ENCODE results near the gene MAST3.

MAST3 gene

DNA sequence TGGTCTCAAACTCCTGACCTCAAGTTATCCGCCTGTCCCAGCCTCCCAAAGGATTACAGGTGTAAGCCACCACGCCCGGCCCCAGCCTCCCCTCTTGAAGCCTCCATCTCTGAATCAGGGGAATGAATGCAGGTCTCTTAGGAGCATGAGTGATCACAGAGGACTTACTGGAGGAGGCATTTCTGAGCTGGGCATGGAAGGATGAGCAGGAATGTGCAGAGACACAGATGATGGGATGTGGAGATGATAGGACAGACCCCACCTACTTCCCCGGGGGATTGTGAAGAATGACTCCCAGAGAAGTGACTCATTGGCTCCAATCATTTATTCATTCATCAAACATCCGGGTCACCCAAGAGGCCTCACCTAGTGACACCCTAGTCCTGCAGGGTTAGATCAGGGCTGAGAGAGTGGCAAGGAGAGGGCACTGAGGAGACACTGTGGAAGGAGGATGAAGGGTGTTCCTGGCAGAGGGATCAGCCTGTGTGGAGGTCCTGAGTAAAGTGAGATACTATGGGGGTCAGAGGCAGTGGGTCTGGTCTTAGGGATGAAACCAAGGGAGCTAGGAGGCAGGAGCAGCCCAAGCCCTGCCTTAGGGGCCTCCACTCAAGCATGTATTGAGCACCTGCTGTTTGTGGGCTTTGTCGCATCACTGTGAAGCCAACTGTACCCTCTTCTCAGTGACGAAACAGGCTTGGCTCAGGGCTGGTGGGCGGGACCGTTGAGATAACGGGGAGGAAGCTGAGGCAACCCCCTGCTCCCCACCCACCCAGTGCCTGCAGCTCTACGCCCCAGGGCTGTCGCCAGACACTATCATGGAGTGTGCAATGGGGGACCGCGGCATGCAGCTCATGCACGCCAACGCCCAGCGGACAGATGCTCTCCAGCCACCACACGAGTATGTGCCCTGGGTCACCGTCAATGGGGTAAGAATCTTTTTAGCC is 79.1 kb downstream of the MAST3 start:
- DNase-seq (ENCODE audit: low read depth in 2 of 3, low spot score in 2 of 3), result no peak

DNA sequence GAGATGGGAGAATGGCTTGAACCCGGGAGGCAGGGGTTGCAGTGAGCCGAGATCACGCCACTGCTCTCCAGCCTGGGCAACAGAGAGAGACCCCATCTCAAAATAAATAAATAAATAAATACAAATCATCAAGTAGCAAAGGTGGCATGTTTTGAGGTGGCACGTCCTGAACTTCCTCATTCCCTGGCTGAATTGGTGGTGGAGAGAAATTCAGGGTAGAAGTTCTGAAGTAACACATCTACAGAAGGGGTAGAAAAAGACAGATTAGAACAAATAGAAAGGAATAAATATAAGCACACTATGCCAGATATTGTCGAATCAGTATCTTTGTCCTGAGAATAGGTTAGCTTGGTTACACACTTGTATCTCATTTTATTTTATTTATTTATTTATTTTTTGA is 82.4 kb downstream of the MAST3 start:
- DNase-seq (ENCODE audit: low read depth in 2 of 3, low spot score in 2 of 3), result no peak

DNA sequence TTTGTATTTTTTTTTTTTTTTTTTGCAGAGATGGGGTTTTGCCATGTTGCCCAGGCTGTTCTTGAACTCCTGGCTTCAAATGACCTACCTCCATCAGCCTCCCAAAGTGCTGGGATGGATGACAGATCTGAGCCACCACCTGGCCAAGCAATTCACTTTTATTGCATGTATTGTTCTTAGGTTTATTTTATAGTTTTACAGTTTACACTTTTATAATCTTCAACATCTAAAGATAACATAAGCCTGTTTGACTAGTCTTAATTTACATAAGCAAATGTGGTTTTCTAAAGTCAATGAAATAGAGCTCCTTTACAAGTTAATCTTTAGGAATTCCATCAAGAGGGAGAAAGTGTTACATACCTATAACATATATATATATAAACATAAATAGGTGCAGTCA is 86.0 kb downstream of the MAST3 start:
- no peak for DNase-seq (ENCODE audit: low read depth in 2 of 3, low spot score in 2 of 3)

DNA sequence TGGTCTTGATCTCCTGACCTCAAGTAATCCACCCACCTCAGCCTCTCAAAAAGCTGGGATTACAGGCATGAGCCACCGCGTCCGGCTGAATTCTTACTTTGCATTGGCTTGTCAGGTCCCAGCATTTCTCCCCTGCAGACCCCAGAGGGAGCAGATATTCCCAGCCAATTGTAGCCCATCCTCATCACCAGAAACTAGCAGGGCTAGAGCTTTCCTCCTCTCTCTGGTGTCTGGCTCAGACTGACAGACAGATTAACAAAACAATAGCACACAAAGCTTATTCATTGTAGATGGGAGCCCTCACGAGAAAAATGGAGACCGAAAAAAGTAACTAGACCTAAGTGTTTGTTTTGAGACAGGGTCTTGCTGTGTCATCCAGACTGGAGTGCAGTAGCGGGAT is 88.0 kb downstream of the MAST3 start:
- DNase-seq (ENCODE audit: low read depth in 2 of 3, low spot score in 2 of 3), result no peak

DNA sequence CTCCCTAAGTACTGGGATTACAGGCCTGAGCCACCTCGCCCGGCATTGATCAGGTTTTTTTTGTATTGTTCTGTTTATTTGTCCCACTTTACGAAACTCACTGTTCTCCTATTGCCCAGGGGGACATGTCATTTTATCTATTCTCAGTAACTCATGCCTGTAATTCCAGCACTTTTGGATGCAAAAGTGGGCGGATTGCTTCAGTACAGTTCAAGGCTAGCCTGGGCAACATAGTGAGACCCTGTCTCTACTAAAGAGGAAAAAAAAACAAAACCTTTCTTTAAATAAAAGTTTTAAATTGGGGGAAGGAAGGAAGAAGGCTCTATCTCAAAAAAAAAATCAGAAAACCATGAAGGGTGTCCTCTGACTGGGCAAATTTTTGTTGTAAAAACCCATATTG is 92.7 kb downstream of the MAST3 start:
- no peak for DNase-seq (ENCODE audit: low read depth in 2 of 3, low spot score in 2 of 3)

DNA sequence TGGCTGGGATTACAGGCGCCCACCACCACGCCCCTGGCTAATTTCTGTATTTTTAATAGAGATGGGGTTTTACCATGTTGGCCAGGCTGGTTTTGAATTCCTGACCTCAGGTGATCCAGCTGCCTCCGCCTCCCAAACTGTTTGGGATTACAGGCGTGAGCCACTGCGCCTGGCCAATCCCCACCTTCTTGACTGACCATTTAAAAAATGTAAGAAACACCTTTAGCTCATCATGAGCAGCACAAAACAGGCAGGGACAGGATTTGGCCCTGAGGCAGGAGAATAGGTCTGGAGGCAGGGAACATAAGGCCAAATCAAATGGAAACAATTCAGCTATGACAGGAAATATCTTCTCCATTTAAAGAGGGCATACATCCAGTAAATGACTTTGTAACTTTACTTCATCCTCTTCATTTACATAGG is 94.1 kb downstream of the MAST3 start:
- no peak for DNase-seq (ENCODE audit: low read depth in 2 of 3, low spot score in 2 of 3)

DNA sequence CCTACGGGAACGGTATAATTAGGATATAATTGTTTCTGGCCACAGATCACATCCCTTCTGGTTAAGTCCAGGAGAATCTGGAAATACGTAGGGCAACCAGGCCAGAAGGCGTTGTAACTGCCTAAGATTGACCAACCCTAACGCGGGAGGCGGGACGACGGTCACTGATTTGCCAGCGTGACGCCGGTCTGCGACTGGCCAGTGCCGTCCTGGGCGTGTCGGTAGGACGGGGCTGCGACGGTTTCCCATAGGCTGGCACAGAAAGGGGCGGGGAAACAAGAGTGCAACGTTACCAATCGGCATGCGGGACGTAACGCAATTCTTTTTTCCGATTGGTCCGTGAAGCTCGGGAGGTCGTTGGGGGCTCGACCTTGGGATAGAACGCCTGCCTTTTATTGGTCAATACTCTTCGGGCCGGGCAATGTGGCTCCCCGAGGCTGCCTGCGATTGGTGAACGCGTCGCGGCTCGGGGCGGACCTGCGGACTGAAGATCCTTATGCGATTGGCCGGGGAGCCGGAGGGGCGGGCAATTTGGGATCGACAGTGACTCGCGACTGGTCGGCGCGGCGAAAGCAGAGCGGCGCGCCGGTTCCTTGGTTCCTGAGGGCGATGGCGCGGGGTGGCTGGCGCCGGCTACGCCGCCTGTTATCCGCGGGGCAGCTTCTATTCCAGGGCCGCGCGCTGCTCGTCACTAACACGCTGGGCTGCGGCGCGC is 95.3 kb downstream of the MAST3 start, which contains the start of gene MPV17L2:
Gene MPV17L2 (plus strand): TSS at position 546 of the 715 bp plus-strand sequence. CDS start 64 bp downstream, at position 610.
- peak; percentile 86 to 97 (median 91) for DNase-seq (ENCODE audit: low read depth in 2 of 3, low spot score in 2 of 3)

DNA sequence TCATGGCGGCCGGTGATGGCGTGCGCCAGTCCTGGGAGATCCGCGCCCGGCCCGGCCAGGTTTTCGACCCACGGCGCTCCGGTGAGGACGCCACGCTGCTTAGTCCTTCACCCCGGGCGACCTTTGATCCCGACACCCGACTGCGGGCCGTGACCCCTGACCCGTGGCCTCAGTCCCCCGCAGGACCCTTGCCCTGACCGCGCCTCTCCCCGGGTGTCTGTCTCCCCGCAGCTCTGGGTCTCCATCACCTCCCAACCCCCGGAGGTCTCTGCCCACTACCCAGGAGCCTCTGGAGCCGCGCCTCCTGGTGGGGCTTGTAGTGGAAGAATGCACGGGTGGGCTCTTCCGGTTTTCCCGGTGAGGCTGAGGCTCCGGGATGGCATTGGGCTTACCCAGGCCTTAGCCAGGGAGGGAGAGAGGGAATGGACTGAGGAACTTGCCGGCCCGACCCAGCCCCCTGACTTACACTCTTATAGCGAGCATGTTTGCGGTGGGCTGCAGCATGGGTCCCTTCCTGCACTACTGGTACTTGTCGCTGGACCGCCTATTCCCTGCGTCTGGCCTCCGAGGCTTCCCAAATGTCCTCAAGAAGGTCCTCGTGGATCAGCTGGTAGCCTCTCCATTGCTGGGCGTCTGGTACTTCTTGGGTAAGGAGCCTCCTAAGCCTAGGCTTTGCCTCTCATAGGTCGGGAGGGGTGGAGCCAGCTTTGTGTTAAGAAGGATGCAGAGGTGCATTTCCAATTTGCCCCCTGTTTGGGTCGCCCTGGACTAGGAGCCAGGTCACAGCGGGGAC is 96.0 kb downstream of the MAST3 start:
- no peak for DNase-seq (ENCODE audit: low read depth in 2 of 3, low spot score in 2 of 3)

DNA sequence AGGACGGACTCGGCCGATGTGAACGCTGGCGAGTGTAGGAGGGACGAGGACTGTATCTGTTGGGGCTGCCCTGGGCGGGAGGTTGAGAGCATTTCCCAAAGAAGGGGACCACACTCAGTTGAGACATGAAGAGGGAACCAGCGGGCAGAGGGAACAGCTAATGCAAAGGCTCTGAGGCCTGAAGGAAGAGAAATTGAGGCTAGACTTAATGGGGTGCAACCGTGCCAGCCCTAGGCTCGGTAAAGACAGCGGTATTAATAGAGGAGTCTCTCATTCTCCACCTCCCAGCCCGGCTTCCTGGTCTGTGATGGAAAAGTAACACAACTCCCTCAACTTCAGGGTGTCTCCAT is 96.6 kb downstream of the MAST3 start:
- no peak for DNase-seq (ENCODE audit: low read depth in 2 of 3, low spot score in 2 of 3)

DNA sequence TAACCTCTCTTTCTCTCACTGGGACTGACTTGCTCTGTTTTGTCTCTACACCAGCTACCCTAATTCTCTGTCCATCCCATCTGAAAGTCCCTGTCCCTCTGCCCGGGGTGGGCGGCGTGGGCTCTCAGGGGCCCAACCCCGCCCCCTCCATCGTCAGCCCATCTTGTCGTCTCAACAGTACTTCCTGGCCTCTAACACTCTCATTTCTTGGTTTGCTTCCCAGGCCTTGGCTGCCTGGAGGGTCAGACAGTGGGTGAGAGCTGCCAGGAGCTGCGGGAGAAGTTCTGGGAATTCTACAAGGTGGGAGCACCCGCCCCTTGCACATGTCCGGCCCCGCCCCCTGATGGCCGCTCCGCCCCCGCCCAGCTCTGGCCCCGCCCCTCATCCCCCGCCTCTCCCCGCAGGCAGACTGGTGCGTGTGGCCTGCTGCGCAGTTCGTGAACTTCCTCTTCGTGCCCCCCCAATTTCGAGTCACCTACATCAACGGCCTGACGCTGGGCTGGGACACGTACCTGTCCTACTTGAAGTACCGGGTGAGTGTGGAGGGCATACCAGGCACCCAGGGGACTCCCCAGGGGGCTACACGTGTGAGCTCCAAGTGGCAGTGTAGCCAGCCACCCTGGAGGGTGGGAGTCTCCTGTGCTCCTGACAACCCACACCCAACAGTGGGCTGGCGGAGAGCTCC is 97.1 kb downstream of the MAST3 start:
- DNase-seq (ENCODE audit: low read depth in 2 of 3, low spot score in 2 of 3), result no peak

DNA sequence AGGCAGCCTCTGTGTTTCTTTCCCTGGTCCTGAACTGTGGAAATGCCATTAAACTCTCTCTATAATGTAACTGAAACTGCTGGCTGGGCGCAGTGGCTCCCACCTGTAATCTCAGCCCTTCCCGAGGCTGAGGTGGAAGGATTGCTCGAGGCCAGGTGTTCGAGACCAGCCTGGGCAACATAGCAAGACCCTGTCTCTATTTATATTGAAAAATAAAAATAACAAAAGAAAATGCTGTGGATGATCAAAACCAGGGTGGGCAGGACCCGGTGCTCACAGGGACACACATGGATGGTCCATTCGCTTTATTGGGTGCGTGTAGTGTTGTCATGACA is 98.9 kb downstream of the MAST3 start:
- no peak for DNase-seq (ENCODE audit: low read depth in 2 of 3, low spot score in 2 of 3)

DNA sequence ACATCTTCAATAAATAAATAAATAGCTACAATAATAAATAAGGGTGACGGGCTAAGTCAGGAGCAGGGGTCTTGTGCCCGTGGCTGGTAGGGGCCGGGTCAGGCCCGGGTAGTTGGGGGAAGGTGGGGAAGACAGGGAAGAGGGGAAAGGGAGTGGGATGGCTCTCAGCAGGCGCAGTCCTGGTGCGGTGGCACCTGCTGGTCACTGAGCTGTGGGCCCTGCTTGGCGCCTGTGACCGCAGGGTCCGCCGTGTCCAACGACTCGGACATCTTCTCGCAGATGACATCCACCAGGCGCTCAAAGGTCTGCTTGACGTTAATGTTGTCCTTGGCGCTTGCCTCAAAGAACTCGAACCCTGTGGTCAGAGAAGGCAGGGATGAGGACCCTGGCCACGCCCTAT is 99.7 kb downstream of the MAST3 start:
- no peak for DNase-seq (ENCODE audit: low read depth in 2 of 3, low spot score in 2 of 3)

DNA sequence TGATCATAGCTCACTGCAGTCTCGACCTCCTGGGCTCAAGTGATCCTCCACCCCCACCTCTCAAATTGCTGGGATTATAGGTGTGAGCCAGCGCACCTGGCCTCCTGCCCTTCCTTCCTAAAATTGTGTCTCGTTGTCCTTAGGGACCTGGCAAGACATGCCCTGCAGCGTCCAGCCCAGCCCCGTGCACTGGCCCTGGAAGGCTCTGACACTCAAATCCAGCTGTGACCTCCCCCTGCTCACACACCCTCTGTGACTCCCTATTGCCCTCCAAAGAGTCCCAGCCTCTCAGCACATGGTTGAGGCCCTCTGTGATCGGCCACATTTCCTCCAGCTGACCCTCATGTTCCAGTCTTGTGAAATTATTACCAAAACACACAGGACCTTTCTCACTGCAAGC is 100.4 kb downstream of the MAST3 start:
- DNase-seq (ENCODE audit: low read depth in 2 of 3, low spot score in 2 of 3), result no peak

DNA sequence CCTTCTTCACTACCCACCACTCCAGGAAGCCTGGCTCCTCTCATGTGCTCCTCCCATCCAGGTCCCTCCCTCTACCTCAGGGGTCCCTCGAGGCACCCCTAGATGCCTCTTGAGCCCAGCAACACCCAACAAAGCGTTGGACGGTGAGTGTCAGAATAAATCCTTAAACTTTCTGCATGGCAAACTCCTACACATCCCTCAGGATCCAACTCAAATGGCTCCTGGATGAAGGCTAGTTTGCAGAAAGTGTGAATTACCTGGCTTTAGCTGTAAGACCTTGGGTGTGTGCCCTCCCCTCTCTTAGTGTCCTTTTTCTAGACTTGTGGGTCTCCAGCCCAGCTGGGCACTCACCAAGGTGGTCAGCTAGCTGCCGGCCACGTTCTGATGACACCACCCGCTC is 100.8 kb downstream of the MAST3 start:
- DNase-seq (ENCODE audit: low read depth in 2 of 3, low spot score in 2 of 3), result no peak
